Subcutaneous abdominal adipose tissue (tissue), 5 donors: ENCODE data around the gene NKAIN2.

Experiments used
- H3K27ac ChIP-seq: one replicate; pipeline ENCODE4 v1.7.0; 2013; ENCODE audit warnings: low read depth, mild to moderate bottlenecking, inconsistent platforms, low read length, moderate library complexity
- H3K27me3 ChIP-seq, 5 donors: one replicate each; pipeline ENCODE4 v1.7.0; 2013; ENCODE audit warnings: low read length in 5 of 5, inconsistent platforms in 1 of 5; ENCODE audit not compliant: control insufficient read depth in 5 of 5, insufficient read depth in 4 of 5
- H3K36me3 ChIP-seq, 5 donors: one replicate each; pipeline ENCODE4 v1.7.0; 2013; ENCODE audit warnings: low read length in 5 of 5; ENCODE audit not compliant: control insufficient read depth in 5 of 5, insufficient read depth in 5 of 5
- H3K4me1 ChIP-seq, 5 donors: one replicate each; pipeline ENCODE4 v1.7.0; 2013; ENCODE audit warnings: low read length in 5 of 5, mild to moderate bottlenecking in 3 of 5, moderate library complexity in 1 of 5; ENCODE audit not compliant: control insufficient read depth in 5 of 5, insufficient read depth in 5 of 5
- H3K4me3 ChIP-seq, 5 donors: one replicate each; pipeline ENCODE4 v1.7.0; 2013; ENCODE audit warnings: low read length in 5 of 5, low read depth in 1 of 5
- H3K9ac ChIP-seq, 5 donors: one replicate each; pipeline ENCODE4 v1.7.0; 2013; ENCODE audit warnings: low read length in 5 of 5, mild to moderate bottlenecking in 4 of 5, moderate library complexity in 3 of 5
- H3K9me3 ChIP-seq, 5 donors: one replicate each; pipeline ENCODE4 v1.7.0; 2013; ENCODE audit warnings: low read length in 5 of 5; ENCODE audit not compliant: control insufficient read depth in 5 of 5
- donor health status: healthy.
- donor health status: healthy.
- donor health status: healthy.
- donor health status: healthy.
- donor health status: healthy.

The NKAIN2 gene

GRCh38 chr6:124775121-124775520, 971.5 kb downstream of the NKAIN2 start:
- Histone ChIP-seq H3K36me3 (no peaks in the 10 kb centered on the region), H3K9me3 (no peaks in the 10 kb centered on the region), H3K4me3 (no peak overlapping the region), H3K27ac (no peak overlapping the region), H3K9ac (no peak overlapping the region), H3K4me1 (no peaks in the 10 kb centered on the region), H3K27me3 (no peaks in the 10 kb centered on the region)

GRCh38 chr6:124777863-124778262, 974.2 kb downstream of the NKAIN2 start:
- Histone ChIP-seq H3K4me1 (no peaks in the 10 kb centered on the region), H3K27me3 (no peaks in the 10 kb centered on the region), H3K9ac (no peak overlapping the region), H3K4me3 (no peak overlapping the region), H3K36me3 (no peaks in the 10 kb centered on the region), H3K9me3 (no peaks in the 10 kb centered on the region), H3K27ac (no peak overlapping the region)

GRCh38 chr6:124780623-124781022, 977.0 kb downstream of the NKAIN2 start:
- Histone ChIP-seq H3K36me3 (no peaks in the 10 kb centered on the region), H3K9me3 (no peaks in the 10 kb centered on the region), H3K4me3 (no peak overlapping the region), H3K27me3 (no peaks in the 10 kb centered on the region), H3K27ac (no peak overlapping the region), H3K4me1 (no peaks in the 10 kb centered on the region), H3K9ac (no peak overlapping the region)

- Histone ChIP-seq H3K9me3 (no peaks in the 10 kb centered on the region), H3K4me3 (no peak overlapping the region), H3K27ac (no peak overlapping the region)
These were observed 979.7 kb downstream of the NKAIN2 start for GRCh38 chr6:124783344-124783743.

GRCh38 chr6:124791156-124791555, 987.5 kb downstream of the NKAIN2 start:
- no peaks in the 10 kb centered on the region for H3K4me1 ChIP-seq
- no peak overlapping the region for H3K4me3 ChIP-seq
- no peaks in the 10 kb centered on the region for H3K27me3 ChIP-seq
- no peak overlapping the region for H3K27ac ChIP-seq
- no peaks in the 10 kb centered on the region for H3K9me3 ChIP-seq
- H3K9ac ChIP-seq = no peak overlapping the region
- no peaks in the 10 kb centered on the region for H3K36me3 ChIP-seq

More at GRCh38 chr6:124783344-124783743, 979.7 kb downstream of the NKAIN2 start:
- Histone ChIP-seq H3K9ac (no peak overlapping the region), H3K36me3 (no peaks in the 10 kb centered on the region), H3K27me3 (no peaks in the 10 kb centered on the region), H3K4me1 (no peaks in the 10 kb centered on the region)

- no peak overlapping the region for H3K9ac ChIP-seq
- no peaks in the 10 kb centered on the region for H3K9me3 ChIP-seq
- no peaks in the 10 kb centered on the region for H3K36me3 ChIP-seq
- no peak overlapping the region for H3K27ac ChIP-seq
- H3K27me3 ChIP-seq = no peaks in the 10 kb centered on the region
- H3K4me1 ChIP-seq = no peaks in the 10 kb centered on the region
- no peak overlapping the region for H3K4me3 ChIP-seq
These were observed 988.7 kb downstream of the NKAIN2 start for GRCh38 chr6:124792386-124792785.

- no peak overlapping the region for H3K27ac ChIP-seq
- no peaks in the 10 kb centered on the region for H3K9me3 ChIP-seq
- no peaks in the 10 kb centered on the region for H3K36me3 ChIP-seq
- H3K27me3 ChIP-seq = no peaks in the 10 kb centered on the region
- no peak overlapping the region for H3K9ac ChIP-seq
- no peaks in the 10 kb centered on the region for H3K4me1 ChIP-seq
- no peak overlapping the region for H3K4me3 ChIP-seq
These were observed 989.7 kb downstream of the NKAIN2 start for GRCh38 chr6:124793398-124793797.

- Histone ChIP-seq H3K4me1 (no peaks in the 10 kb centered on the region), H3K9ac (no peak overlapping the region), H3K27me3 (no peaks in the 10 kb centered on the region), H3K36me3 (no peaks in the 10 kb centered on the region), H3K4me3 (no peak overlapping the region), H3K9me3 (no peaks in the 10 kb centered on the region), H3K27ac (no peak overlapping the region)
These were observed 992.2 kb downstream of the NKAIN2 start for GRCh38 chr6:124795643-124796463.

GRCh38 chr6:124796464-124796970, 992.9 kb downstream of the NKAIN2 start:
- Histone ChIP-seq H3K27ac (no peak overlapping the region), H3K27me3 (no peaks in the 10 kb centered on the region), H3K9ac (no peak overlapping the region), H3K4me3 (no peak overlapping the region), H3K36me3 (no peaks in the 10 kb centered on the region), H3K9me3 (no peaks in the 10 kb centered on the region), H3K4me1 (no peaks in the 10 kb centered on the region)

GRCh38 chr6:124797224-124797623, 993.6 kb downstream of the NKAIN2 start:
- Histone ChIP-seq H3K4me1 (no peaks in the 10 kb centered on the region), H3K36me3 (no peaks in the 10 kb centered on the region), H3K9ac (no peak overlapping the region), H3K27me3 (no peaks in the 10 kb centered on the region), H3K9me3 (no peaks in the 10 kb centered on the region), H3K4me3 (no peak overlapping the region), H3K27ac (no peak overlapping the region)
